Measurements from ENCODE around the gene FCF1.
A peak's percentile ranks its signal among the peaks of the same experiment; 100 is the strongest.
"Not testable (repeated sequence)": the region's sequence is repeated elsewhere in the genome, so short reads cannot be mapped to it uniquely, and the experiment has no call there.

FCF1 gene

GRCh38 chr14:74756326-74756725 lies 43.4 kb downstream of the FCF1 start:
- no peak for DNase-seq
- in situ Hi-C loops (cut with MboI; ENCODE audit: low pct_unique_long_range_greater_than_20kb, low sequenced_read_pairs) = no loop called here

- in situ Hi-C loops (cut with MboI; ENCODE audit: low pct_unique_long_range_greater_than_20kb, low sequenced_read_pairs); DNase-seq: not testable (repeated sequence)
These were observed 45.6 kb downstream of the FCF1 start for GRCh38 chr14:74758505-74758904.

GRCh38 chr14:74762917-74763802 lies 50.2 kb downstream of the FCF1 start, which contains the start of gene YLPM1:
Gene YLPM1, plus strand, starts transcription at chr14:74763316. Its CDS starts 174 bp downstream, at chr14:74763490.
- in situ Hi-C loops (cut with MboI; ENCODE audit: low pct_unique_long_range_greater_than_20kb, low sequenced_read_pairs) = no loop called here
- peak; percentile 98 for DNase-seq

- in situ Hi-C loops (cut with MboI; ENCODE audit: low pct_unique_long_range_greater_than_20kb, low sequenced_read_pairs) = no loop called here
- peak; percentile 15 for DNase-seq
These were observed 51.0 kb downstream of the FCF1 start for GRCh38 chr14:74763803-74764531.

- DNase-seq = peak; percentile 5
- in situ Hi-C loops (cut with MboI; ENCODE audit: low pct_unique_long_range_greater_than_20kb, low sequenced_read_pairs) = no loop called here
These were observed 52.8 kb downstream of the FCF1 start for GRCh38 chr14:74765721-74766120.

GRCh38 chr14:74771399-74771798 lies 58.5 kb downstream of the FCF1 start:
- in situ Hi-C loops (cut with MboI; ENCODE audit: low pct_unique_long_range_greater_than_20kb, low sequenced_read_pairs) = no loop called here
- DNase-seq = no peak

GRCh38 chr14:74784634-74785033 lies 71.7 kb downstream of the FCF1 start:
- in situ Hi-C loops (cut with MboI; ENCODE audit: low pct_unique_long_range_greater_than_20kb, low sequenced_read_pairs) = no loop called here
- no peak for DNase-seq

- no peak for DNase-seq
- in situ Hi-C loops (cut with MboI; ENCODE audit: low pct_unique_long_range_greater_than_20kb, low sequenced_read_pairs) = no loop called here
These were observed 72.2 kb downstream of the FCF1 start for GRCh38 chr14:74785056-74785613.

GRCh38 chr14:74786796-74787315 lies 73.9 kb downstream of the FCF1 start:
- in situ Hi-C loops (cut with MboI; ENCODE audit: low pct_unique_long_range_greater_than_20kb, low sequenced_read_pairs) = no loop called here
- DNase-seq = no peak
